22Rv1 (cell line): ENCODE data around the gene DAAM1.

Experiments
- CTCF ChIP-seq: fragments of 450-650 bp; IDR thresholded peaks from 2 replicates; pipeline ENCODE4 v1.5.1; 2017; ENCODE audit warnings: mild to moderate bottlenecking
- ZFX ChIP-seq: fragments of 450-650 bp; IDR thresholded peaks from 2 replicates; pipeline ENCODE4 v1.6.1; 2017; ENCODE audit warnings: antibody characterized with exemption, borderline replicate concordance

- TF ChIP-seq CTCF (no peak), ZFX (no peak)
Observed at GRCh38 chr14:59236195-59236594, 47.7 kb downstream of the DAAM1 start.
